Measurements from ENCODE around the gene CDH4.

DNA sequence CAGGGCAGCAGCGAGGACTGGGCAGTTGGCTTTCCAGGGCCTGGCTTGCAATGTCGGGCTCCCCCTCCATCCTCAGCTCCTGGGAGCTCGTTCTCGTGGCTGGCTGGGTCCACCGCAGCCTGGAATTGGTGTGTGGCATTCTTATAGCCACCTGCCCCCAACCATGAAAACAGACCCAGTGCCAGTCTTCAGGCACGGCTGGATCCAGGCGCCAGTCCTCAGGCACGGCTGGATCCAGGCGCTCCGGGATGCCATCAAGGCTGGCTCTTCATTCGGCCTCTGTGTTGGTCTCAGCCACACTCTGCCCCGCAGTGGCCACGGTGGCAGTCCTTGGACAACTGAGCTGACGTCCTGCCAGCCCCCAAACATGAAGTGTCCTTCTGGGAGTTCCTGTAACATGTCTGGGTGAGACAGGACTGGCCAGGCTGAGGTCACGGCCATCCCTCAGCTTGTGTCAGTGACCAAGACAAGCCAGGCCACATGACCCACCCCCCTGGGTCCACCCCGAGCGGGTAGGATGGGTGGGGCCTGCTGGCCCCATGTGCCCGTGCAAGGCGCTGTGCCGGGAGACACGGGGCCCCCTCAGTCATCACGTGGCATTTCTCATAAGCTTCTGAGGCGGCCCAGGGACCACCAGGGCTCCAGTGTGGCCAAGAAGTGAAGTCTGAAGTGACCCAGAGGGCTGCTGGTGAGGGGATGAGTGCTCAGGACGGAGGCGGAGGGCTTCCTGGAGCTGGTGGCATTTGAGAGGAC lies 714.6 kb downstream of the CDH4 start:
- TF ChIP-seq, protein P1, sequence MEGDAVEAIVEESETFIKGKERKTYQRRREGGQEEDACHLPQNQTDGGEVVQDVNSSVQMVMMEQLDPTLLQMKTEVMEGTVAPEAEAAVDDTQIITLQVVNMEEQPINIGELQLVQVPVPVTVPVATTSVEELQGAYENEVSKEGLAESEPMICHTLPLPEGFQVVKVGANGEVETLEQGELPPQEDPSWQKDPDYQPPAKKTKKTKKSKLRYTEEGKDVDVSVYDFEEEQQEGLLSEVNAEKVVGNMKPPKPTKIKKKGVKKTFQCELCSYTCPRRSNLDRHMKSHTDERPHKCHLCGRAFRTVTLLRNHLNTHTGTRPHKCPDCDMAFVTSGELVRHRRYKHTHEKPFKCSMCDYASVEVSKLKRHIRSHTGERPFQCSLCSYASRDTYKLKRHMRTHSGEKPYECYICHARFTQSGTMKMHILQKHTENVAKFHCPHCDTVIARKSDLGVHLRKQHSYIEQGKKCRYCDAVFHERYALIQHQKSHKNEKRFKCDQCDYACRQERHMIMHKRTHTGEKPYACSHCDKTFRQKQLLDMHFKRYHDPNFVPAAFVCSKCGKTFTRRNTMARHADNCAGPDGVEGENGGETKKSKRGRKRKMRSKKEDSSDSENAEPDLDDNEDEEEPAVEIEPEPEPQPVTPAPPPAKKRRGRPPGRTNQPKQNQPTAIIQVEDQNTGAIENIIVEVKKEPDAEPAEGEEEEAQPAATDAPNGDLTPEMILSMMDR (optimal IDR thresholded peaks at IDR 0.05 in 1 of 3, IDR thresholded peaks at IDR 0.05 in 1 of 3, conservative IDR thresholded peaks at IDR 0.05 in 1 of 3; ENCODE audit: extremely low read depth in 1 of 3, insufficient read depth in 2 of 3, low read length in 3 of 3), result no peak
- no peak for TF ChIP-seq EZH2 (IDR thresholded peaks at IDR 0.05; ENCODE audit: low read length)

Data from keratinocyte (primary cell).